ENCODE data around the gene HNRNPC.

- TF ChIP-seq, protein P1, sequence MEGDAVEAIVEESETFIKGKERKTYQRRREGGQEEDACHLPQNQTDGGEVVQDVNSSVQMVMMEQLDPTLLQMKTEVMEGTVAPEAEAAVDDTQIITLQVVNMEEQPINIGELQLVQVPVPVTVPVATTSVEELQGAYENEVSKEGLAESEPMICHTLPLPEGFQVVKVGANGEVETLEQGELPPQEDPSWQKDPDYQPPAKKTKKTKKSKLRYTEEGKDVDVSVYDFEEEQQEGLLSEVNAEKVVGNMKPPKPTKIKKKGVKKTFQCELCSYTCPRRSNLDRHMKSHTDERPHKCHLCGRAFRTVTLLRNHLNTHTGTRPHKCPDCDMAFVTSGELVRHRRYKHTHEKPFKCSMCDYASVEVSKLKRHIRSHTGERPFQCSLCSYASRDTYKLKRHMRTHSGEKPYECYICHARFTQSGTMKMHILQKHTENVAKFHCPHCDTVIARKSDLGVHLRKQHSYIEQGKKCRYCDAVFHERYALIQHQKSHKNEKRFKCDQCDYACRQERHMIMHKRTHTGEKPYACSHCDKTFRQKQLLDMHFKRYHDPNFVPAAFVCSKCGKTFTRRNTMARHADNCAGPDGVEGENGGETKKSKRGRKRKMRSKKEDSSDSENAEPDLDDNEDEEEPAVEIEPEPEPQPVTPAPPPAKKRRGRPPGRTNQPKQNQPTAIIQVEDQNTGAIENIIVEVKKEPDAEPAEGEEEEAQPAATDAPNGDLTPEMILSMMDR (IDR thresholded peaks at IDR 0.05), result no peak
- no peak for TF ChIP-seq EZH2 (IDR thresholded peaks at IDR 0.05)
These were observed 83.8 kb downstream of the HNRNPC start for GRCh38 chr14:21185491-21185890.

Data from neural progenitor cell (in vitro differentiated cells).